ENCODE measurements around the gene HPS1. TPM values are rescaled to one million over a fixed set of nuclear protein-coding genes. Genes with fewer than 3 reads are reported as not detected.

The HPS1 gene
- total and polyA plus RNA-seq, 2 of the 8 experiments (the other 6 are each of a cell fraction or from before 2014, with no cell fraction given) = 38.7 to 61.7 TPM

DNA sequence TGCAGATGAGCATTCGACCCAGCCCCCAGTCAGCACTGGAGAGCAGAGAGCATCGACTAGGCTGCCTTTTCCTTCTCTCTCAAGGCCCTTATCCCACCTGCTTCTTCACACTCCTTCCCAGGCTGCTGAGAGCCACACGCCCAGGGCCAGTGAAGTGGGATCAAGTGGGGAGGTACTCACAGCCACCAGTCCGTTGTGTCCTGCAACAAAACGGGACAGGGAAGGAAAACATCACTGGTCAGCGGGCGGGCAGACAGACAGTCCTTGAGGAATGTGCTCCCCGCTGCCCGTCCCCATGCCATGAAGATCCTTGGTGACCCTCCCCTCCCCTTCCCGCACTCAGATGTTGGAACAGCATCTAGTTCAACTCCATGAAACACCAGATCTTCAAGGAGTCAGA, 36.0 kb downstream of the HPS1 start (continued):
- TF ChIP-seq RNF2 (IDR thresholded peaks at IDR 0.05; ENCODE audit: borderline replicate concordance, low read depth, low read length, missing control alignments, poor library complexity, severe bottlenecking) (no peak), E2F6 (IDR thresholded peaks at IDR 0.05) (no peak)

Data from H1 (cell line).